ENCODE results near the gene REV3L.
"Not testable (repeated sequence)": the region's sequence is repeated elsewhere in the genome, so short reads cannot be mapped to it uniquely, and the experiment has no call there.

Gene REV3L

DNA sequence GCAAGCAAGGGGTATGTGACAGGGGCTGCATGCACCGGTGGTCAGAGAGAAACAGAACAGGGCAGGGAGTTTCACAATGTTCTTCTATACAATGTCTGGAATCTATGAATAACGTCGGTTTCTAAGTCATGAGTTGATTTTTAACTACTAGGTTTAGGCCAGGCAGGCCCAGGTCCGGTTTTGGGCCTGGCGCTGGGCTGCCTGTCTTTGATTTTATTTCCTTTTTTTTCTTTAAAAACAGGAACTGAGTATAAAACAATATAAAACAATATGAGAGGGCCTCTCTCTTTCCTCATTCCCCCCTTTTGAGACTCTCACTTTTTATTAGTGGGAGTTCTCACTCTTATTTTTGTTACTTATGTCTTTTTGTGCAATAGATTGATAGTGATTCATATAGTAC, 198.7 kb downstream of the REV3L start:
- not testable (repeated sequence) for DNase-seq

- DNase-seq = no peak
Observed at GRCh38 chr6:111283707-111284106, 199.3 kb downstream of the REV3L start.

GRCh38 chr6:111282515-111282914, 200.5 kb downstream of the REV3L start:
- no peak for DNase-seq

DNA sequence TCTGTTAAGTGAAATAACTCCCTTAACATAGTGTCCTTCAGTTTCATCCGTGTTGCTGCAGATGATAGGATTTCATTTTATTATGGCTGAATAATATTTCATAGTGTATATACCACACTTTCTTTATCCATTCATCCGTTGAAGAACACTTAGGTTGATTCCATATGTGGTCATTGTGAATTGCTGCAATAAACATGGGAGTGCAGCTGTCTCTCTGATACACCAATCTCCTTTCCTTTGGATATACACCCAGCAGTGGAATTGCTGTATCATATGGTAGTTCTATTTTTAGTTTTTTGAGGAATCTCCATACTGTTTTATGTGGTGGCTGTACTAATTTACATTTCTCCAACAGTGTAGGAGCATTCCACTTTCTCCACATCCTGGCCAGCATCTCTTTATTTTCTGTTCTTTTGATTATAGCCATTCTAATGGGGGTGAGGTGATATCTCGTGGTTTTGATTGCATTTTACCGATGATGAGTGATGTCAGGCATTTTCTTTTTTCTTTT, 202.5 kb downstream of the REV3L start:
- DNase-seq = no peak

- no peak for DNase-seq
Observed at GRCh38 chr6:111278731-111279130, 204.3 kb downstream of the REV3L start.

GRCh38 chr6:111277819-111278218, 205.2 kb downstream of the REV3L start:
- no peak for DNase-seq

DNA sequence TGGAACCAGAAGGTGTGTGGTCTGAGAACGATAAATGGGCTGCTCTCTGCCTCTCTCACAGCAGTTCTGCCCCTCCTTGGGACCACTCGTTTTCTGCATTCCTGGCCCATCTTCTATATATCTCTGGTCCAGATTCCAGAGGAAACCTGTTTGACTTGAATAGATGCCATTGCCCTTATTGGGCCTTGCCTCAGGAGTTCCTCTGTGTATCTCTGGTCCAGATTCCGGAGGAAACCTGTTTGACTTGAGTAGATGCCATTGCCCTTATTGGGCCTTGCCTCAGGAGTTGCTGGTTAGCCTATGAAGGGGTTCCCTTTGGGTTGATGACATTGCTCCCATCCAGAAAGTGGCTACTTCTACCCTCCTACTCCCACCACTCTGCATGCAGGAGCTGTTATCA, 206.3 kb downstream of the REV3L start:
- no peak for DNase-seq

GRCh38 chr6:111276335-111276734, 206.7 kb downstream of the REV3L start:
- no peak for DNase-seq

DNA sequence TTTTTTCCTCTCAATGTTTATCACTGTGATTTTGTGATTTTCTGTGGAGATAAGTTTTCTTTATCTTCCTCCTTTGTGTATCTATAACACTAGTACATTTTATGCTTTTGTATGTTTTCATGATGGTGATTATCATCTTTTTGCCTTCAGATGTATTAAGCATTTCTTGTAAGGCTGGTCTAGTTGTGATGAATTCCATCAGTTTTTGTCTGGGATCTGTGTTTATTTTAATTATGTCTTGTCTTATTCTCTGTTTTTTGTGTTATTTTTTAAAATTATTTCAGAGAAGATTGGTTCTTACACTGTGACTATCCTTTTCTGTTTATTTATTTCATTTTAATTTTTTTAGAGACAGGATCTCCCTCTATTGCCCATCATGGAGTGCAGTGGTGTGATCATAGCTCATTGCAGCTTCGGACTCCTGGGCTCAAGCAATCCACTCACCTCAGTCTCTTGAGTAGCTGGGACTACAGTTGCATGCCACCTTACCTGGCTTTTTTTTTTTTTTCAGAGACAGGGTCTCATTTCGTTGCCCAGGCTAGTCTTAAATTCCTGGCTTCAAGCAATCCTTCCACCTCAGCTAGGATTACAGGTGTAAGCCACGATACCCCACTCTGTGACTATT, 208.3 kb downstream of the REV3L start:
- no peak for DNase-seq

- no peak for DNase-seq
Observed at GRCh38 chr6:111270121-111270520, 212.9 kb downstream of the REV3L start.

GRCh38 chr6:111269401-111269970, 213.5 kb downstream of the REV3L start:
- DNase-seq = no peak

DNA sequence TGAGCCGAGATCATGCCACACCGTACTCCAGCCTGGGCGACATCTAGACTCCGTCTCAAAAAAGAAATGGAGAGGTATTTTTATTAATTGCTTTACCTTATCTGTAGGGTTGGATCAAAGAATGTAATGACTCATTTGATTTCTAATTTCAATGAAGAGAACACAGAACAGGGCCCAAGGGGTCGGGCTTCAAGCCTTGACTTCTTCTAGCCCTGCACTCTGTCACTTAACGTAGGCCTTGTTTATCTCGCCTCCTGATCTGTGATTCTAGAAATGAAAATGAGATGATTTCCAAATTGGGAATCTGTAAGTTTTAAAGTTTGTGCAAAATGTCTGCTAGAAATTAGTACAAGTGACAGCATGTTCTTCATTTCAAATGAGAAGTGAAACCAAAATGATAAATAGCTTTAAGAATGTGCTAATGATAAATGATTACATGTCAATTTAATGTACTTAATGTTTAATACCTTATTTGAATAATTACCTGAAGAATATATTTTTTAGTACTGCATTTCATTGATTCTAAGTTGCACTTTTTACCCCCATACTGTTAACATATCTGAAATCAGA, 215.2 kb downstream of the REV3L start:
- DNase-seq = no peak

GRCh38 chr6:111266276-111266675, 216.7 kb downstream of the REV3L start:
- no peak for DNase-seq

DNA sequence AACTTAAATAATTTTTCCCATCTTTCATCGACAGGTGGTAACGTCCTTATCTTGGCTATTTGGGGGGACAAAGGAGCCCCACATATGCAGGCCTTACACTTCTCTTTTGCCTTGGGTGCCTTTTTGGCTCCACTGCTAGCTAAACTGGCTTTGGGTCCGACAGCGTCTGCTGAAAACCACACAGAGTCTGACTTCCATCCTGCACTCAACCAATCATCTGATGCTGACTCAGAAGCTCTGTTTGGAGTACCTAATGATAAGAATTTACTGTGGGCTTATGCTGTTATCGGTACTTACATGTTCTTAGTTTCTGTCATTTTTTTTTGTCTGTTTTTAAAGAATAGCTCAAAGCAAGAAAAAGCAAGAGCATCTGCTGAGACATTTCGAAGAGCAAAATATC, 217.2 kb downstream of the REV3L start:
- DNase-seq = no peak

GRCh38 chr6:111263837-111264236, 219.2 kb downstream of the REV3L start:
- DNase-seq = peak; percentile 32

- DNase-seq = no peak
Observed at GRCh38 chr6:111260570-111261298, 222.3 kb downstream of the REV3L start.

- DNase-seq = peak; percentile 100
Observed at GRCh38 chr6:111259089-111259831, 223.8 kb downstream of the REV3L start.

GRCh38 chr6:111258615-111259088, 224.4 kb downstream of the REV3L start:
- no peak for DNase-seq

GRCh38 chr6:111258010-111258409, 225.0 kb downstream of the REV3L start:
- DNase-seq = no peak

DNA sequence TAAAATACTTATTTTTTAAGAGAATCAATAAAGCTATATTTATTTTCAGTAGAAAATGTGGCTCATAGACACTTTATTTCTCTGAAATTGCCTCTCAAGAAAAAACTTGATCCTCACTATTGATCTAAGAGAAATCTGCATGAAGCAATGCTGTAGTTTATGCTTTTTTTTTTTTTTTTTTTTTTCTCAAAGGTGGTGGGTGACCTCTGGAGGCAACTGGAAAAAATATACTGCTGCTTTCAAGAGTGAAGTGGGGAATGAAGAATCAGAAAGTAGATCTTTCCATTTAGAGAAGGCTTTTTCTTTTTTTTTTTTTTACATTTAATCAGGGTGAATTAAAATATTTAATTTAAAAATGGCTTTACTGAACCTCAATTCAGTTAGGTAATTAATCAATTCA, 226.4 kb downstream of the REV3L start:
- DNase-seq = no peak

- not testable (repeated sequence) for DNase-seq
Observed at GRCh38 chr6:111255838-111256237, 227.2 kb downstream of the REV3L start.

GRCh38 chr6:111254779-111255166, 228.2 kb downstream of the REV3L start:
- no peak for DNase-seq
